ENCODE data around the gene SOSTDC1.

DNA sequence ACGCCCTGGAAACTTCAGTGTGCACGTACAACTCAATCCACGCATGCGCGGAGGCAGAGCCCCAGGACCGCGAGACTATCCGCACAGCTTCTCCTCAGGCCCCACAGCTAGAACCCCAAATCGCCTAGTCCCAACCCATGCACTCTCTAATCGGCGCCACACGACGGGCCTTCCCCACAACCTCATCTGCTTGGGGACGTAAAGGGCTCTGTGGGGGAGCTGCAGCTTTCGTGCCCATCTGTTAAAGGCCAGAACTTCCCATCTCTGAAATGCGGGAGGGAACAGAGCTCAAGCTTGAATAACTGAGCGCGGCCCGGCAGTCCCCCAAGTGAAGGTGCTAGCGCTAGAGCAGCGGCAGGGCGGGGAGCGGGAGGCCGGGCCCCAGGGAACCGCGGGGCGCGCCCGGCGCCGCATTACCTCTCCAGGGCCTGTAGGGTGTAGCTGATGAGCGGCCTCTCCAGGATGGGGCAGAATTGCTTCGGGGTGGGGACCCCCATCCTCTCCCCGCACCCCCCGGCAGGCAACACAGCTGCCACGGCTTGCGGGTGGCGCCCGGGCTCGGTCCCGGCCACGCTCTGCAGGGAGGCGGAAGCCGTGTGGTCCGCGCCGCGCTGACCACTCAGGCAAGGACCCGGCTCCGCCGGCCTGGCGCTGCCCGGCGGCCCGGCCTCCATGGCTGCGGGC lies 44.7 kb downstream of the SOSTDC1 start:
- TF ChIP-seq ZBTB7A (IDR thresholded peaks at IDR 0.05; ENCODE audit: low read depth) (no peak), TCF12 (IDR thresholded peaks at IDR 0.05; ENCODE audit: low read depth) (no peak), CEBPB (IDR thresholded peaks at IDR 0.05) (no peak), FOXM1 (IDR thresholded peaks at IDR 0.05; ENCODE audit: borderline replicate concordance, low read depth) (no peak), RAD21 (IDR thresholded peaks at IDR 0.05; ENCODE audit: low read depth) (no peak), CREB1 (IDR thresholded peaks at IDR 0.05; ENCODE audit: low read depth) (no peak), TAF1 (IDR thresholded peaks at IDR 0.05; ENCODE audit: low read depth) (peak; percentile 89; the same call in 1 of the 2 replicates), TEAD4 (IDR thresholded peaks at IDR 0.05) (no peak), EP300 (IDR thresholded peaks at IDR 0.05; ENCODE audit: borderline replicate concordance) (no peak), MAX (IDR thresholded peaks at IDR 0.05) (no peak; the same call in 1 of the 2 replicates)
- TF ChIP-seq, protein P1, sequence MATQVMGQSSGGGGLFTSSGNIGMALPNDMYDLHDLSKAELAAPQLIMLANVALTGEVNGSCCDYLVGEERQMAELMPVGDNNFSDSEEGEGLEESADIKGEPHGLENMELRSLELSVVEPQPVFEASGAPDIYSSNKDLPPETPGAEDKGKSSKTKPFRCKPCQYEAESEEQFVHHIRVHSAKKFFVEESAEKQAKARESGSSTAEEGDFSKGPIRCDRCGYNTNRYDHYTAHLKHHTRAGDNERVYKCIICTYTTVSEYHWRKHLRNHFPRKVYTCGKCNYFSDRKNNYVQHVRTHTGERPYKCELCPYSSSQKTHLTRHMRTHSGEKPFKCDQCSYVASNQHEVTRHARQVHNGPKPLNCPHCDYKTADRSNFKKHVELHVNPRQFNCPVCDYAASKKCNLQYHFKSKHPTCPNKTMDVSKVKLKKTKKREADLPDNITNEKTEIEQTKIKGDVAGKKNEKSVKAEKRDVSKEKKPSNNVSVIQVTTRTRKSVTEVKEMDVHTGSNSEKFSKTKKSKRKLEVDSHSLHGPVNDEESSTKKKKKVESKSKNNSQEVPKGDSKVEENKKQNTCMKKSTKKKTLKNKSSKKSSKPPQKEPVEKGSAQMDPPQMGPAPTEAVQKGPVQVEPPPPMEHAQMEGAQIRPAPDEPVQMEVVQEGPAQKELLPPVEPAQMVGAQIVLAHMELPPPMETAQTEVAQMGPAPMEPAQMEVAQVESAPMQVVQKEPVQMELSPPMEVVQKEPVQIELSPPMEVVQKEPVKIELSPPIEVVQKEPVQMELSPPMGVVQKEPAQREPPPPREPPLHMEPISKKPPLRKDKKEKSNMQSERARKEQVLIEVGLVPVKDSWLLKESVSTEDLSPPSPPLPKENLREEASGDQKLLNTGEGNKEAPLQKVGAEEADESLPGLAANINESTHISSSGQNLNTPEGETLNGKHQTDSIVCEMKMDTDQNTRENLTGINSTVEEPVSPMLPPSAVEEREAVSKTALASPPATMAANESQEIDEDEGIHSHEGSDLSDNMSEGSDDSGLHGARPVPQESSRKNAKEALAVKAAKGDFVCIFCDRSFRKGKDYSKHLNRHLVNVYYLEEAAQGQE (IDR thresholded peaks at IDR 0.05; ENCODE audit: low read depth) = no peak

Data from Ishikawa (cell line).